WI38 (cell line): ENCODE data around the gene ALDOB.

Experiments
- H3K4me3 ChIP-seq: 2 replicates; pipeline ENCODE4 v1.5.1; 2011; ENCODE audit warnings: low read depth, mild to moderate bottlenecking, control low read depth, low read length
- TF ChIP-seq, protein P1 (sequence below): IDR thresholded peaks from 2 replicates; pipeline ENCODE4 v1.5.1; 2012; ENCODE audit warnings: low read depth, mild to moderate bottlenecking, control low read depth, low read length

ALDOB gene

DNA sequence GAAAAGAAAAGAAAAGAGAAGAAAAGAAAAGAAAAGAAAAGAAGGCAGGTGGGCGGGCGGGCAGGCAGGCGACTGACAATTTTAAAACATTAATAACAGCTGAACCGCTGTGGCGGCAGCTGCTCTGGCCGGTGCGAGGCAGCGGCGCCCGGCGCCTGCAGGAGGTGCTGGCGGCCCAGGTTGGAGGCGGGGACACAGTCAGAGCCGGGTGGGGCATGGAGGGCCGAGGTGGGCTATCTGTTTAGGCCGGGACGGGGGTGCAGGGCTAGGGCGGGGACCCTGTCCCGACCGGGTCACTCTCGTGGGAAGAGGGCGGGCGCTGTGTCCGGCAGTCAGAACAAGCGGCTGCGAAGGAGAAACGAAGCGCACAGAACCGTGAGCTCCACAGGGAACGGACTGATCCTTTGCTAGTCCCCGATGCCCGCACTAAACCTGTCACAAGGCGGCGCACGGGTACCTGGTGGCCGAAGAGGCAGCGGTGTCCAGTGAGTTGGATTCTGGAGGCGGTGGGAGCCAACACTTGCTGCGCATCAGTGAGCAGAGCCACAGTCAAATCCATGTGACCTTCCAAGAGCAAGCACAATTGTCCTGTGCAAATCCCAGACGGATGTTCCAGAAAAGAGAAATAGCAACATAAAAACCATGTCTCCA is 13.6 kb upstream of the ALDOB start:
- TF ChIP-seq, protein P1, sequence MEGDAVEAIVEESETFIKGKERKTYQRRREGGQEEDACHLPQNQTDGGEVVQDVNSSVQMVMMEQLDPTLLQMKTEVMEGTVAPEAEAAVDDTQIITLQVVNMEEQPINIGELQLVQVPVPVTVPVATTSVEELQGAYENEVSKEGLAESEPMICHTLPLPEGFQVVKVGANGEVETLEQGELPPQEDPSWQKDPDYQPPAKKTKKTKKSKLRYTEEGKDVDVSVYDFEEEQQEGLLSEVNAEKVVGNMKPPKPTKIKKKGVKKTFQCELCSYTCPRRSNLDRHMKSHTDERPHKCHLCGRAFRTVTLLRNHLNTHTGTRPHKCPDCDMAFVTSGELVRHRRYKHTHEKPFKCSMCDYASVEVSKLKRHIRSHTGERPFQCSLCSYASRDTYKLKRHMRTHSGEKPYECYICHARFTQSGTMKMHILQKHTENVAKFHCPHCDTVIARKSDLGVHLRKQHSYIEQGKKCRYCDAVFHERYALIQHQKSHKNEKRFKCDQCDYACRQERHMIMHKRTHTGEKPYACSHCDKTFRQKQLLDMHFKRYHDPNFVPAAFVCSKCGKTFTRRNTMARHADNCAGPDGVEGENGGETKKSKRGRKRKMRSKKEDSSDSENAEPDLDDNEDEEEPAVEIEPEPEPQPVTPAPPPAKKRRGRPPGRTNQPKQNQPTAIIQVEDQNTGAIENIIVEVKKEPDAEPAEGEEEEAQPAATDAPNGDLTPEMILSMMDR, result peak; percentile 58
- H3K4me3 ChIP-seq, result peak overlapping the region; percentile 66

- H3K4me3 ChIP-seq, result no peak overlapping the region
These were observed 13.1 kb upstream of the ALDOB start for GRCh38 chr9:101448680-101449070.

DNA sequence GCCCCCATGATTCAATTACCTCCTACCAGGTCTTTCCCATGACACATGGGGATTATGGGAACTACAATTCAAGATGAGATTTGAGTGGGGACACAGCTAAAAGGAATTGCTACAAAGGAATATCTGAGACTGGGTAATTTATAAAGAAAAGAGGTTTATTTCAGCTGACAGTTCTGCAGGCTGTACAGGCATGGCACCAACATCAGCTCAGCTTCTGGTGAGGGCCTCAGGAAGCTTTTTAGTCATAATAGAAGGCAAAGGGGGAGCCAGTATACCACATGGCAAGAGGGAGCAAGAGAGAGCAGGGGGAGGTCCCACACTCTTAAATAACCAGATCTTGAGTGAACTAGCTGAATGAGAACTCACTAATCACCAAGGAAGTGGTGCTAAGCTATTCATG is 11.2 kb upstream of the ALDOB start:
- no peak overlapping the region for H3K4me3 ChIP-seq
- TF ChIP-seq, protein P1, result no peak

More at GRCh38 chr9:101448680-101449070, 13.1 kb upstream of the ALDOB start:
- TF ChIP-seq, protein P1, result no peak

- TF ChIP-seq, protein P1, result no peak
- peak overlapping the region; percentile 35 for H3K4me3 ChIP-seq
These were observed 9.9 kb upstream of the ALDOB start for GRCh38 chr9:101445353-101446029.

- no peak overlapping the region for H3K4me3 ChIP-seq
- TF ChIP-seq, protein P1, result no peak
These were observed 7.8 kb upstream of the ALDOB start for GRCh38 chr9:101443364-101443771.

GRCh38 chr9:101442736-101443135 is 7.2 kb upstream of the ALDOB start:
- no peak overlapping the region for H3K4me3 ChIP-seq
- TF ChIP-seq, protein P1, result no peak

GRCh38 chr9:101442318-101442717 is 6.7 kb upstream of the ALDOB start:
- TF ChIP-seq, protein P1, result no peak
- no peak overlapping the region for H3K4me3 ChIP-seq
